ENCODE data around the gene STN1. TPM values are rescaled to one million over a fixed set of nuclear protein-coding genes. Genes with fewer than 3 reads are reported as not detected.

STN1 gene
- total RNA-seq, 1 donor = 23.3 TPM

- H3K4me3 ChIP-seq (ENCODE audit: low read depth, low read length) = no peak overlapping the region
- peak; percentile 8 for DNase-seq (ENCODE audit: low read depth)
- TF ChIP-seq CTCF (IDR thresholded peaks at IDR 0.05; ENCODE audit: insufficient read depth, low read depth, low read length) = no peak
Observed at GRCh38 chr10:103921750-103922195, 3.8 kb upstream of the STN1 start.

DNA sequence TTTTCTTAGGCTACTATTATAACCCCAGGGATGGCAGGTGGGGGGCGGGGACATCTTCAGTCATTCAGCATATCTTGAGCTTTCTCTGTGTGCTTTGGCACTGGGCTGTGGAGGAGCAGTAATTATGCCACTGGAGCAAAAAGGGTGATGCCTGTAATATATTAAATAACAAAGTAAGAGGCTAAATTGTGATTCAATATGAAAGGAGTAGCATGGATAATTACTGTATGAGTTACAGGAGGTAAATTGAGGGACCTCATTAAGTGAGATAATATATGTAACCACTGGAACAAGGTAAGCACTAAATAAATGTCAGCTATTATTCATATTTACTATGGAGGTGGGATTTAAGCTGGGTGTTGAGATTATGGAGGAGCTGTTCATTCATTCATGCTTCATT is 3.3 kb upstream of the STN1 start:
- TF ChIP-seq CTCF (IDR thresholded peaks at IDR 0.05; ENCODE audit: insufficient read depth, low read depth, low read length) = no peak
- DNase-seq (ENCODE audit: low read depth) = no peak
- no peak overlapping the region for H3K4me3 ChIP-seq (ENCODE audit: low read depth, low read length)

- no peak for TF ChIP-seq CTCF (IDR thresholded peaks at IDR 0.05; ENCODE audit: insufficient read depth, low read depth, low read length)
- H3K4me3 ChIP-seq (ENCODE audit: low read depth, low read length) = no peak overlapping the region
- no peak for DNase-seq (ENCODE audit: low read depth)
Observed at GRCh38 chr10:103919648-103920025, 1.7 kb upstream of the STN1 start.

DNA sequence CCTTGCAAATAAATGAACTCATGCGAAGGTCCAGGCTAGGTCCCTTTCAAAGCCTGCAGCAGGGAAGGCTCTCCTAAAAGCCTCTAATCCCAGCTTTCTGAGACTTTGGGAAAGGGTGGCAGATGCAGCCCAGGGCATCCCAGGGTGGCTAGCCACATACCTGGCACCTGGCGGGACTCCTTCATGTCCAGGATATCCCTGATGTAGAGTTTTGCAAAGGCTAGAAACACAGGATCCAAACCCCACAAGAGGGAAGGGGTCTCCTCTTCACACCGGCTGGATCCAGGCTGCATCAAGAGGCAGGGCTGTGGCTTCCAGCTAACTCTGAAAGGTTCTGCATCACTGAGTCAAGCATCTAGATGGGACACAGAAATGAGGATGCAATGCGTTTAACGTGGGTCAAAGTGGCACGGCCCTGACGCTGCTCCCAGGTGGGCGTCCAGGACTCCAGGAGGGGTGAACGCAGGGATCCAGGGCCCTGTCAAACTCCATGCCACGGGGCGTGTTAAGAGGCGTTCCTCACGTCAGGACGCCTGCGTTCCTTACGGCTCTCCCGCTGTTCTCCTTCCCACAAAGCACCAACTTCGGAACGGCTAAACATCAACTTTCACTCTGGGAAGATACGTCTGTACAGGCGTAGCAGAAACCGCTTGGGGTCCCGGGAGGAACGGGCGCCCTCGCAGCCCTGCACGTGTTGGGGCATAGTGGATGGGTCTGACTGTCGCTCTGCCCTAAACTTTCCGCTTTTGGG is 507 bp downstream of the STN1 start:
- no peak for DNase-seq (ENCODE audit: low read depth)
- H3K4me3 ChIP-seq (ENCODE audit: low read depth, low read length) = peak overlapping the region; percentile 63
- no peak for TF ChIP-seq CTCF (IDR thresholded peaks at IDR 0.05; ENCODE audit: insufficient read depth, low read depth, low read length)

DNA sequence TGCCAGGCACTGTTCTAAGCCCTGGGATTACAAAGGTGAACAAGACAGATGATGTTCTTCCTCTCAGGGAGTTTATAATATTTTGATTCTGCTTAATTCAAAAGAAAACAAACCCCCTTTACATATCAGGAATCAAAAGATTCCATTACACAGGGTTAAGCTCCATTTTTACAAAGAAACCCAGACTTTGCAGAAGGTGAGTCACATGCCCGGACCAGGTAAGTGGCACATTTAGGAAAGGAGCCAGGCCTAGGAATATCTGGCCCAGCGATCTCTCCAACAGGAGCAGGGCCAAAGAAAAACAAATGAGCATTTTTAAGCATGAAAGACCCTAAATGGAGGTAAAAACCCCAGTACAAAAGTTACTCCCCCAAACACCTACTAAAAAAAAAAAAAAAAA is 1.1 kb downstream of the STN1 start:
- DNase-seq (ENCODE audit: low read depth) = no peak
- peak overlapping the region; percentile 63 for H3K4me3 ChIP-seq (ENCODE audit: low read depth, low read length)

DNA sequence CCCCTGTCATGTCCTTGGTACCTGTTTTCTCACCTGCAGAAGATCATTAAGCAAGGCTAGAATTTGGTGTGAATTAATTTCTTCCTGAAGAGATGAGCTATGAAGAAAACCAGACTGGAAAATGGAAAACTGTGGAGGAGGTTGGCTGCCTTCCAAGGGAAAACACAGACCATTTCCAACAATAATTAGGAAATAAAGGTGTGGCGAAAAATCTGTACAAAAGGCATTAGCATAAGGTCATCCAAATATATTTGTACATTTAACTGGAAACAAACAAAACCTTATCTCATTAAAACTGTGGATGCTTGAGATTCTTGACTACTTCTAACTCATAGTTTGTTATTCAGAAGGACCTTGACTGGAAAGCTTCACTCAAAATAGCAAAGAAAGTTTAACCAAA is 1.7 kb downstream of the STN1 start:
- DNase-seq (ENCODE audit: low read depth) = peak; percentile 45
- no peak for TF ChIP-seq CTCF (IDR thresholded peaks at IDR 0.05; ENCODE audit: insufficient read depth, low read depth, low read length)
- no peak overlapping the region for H3K4me3 ChIP-seq (ENCODE audit: low read depth, low read length)

More for the DNA sequence above, 1.1 kb downstream of the STN1 start:
- TF ChIP-seq CTCF (IDR thresholded peaks at IDR 0.05; ENCODE audit: insufficient read depth, low read depth, low read length) = no peak

DNA sequence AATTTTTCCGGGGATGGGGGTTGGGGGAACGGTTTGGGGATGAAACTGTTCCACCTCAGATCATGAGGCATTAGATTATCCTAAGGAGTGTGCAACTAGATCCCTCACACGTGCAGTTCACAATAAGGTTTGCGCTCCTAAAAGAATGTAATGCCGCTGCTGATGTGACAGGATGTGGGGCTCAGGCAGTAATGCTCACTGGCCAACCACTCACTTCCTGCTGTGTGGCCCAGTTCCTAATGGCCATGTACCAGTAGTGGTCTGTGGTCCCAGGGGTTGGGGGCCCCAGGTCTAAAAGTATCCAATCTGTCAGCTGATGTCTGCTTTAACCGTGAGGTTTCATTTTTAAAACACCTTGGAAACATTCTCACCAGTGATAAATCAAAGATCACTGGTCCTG is 2.2 kb downstream of the STN1 start:
- H3K4me3 ChIP-seq (ENCODE audit: low read depth, low read length) = no peak overlapping the region
- TF ChIP-seq CTCF (IDR thresholded peaks at IDR 0.05; ENCODE audit: insufficient read depth, low read depth, low read length) = no peak
- DNase-seq (ENCODE audit: low read depth) = peak; percentile 7
